H9 (cell line): ENCODE measurements around the gene PPP2R5E. TPM values are rescaled to one million over a fixed set of nuclear protein-coding genes. Genes with fewer than 3 reads are reported as not detected.

Source experiments
- DNase-seq: peaks from one replicate; pipeline ENCODE4 v3.0.0-alpha.2; 2017
- H2AFZ ChIP-seq: one replicate; pipeline ENCODE4 v1.6.1; 2013; ENCODE audit warnings: mild to moderate bottlenecking, low read length, control low read depth, moderate library complexity
- H2AK5ac ChIP-seq: 2 replicates; pipeline ENCODE4 v1.6.1; 2013; ENCODE audit warnings: low read length, control low read depth, mixed read lengths; ENCODE audit not compliant: insufficient read length
- H2BK120ac ChIP-seq: one replicate; pipeline ENCODE4 v1.6.1; 2013; ENCODE audit warnings: low read depth, mild to moderate bottlenecking, low read length, control low read depth, inconsistent platforms; ENCODE audit not compliant: poor library complexity, severe bottlenecking
- H2BK12ac ChIP-seq: 2 replicates; pipeline ENCODE4 v1.6.1; 2013; ENCODE audit warnings: low read length, control low read depth, mixed read lengths, low read depth; ENCODE audit not compliant: insufficient read length
- H2BK15ac ChIP-seq: 2 replicates; pipeline ENCODE4 v1.6.1; 2013; ENCODE audit warnings: low read depth, low read length, control low read depth
- H2BK20ac ChIP-seq: one replicate; pipeline ENCODE4 v1.6.1; 2013; ENCODE audit warnings: low read depth, mild to moderate bottlenecking, low read length, control low read depth, inconsistent platforms; ENCODE audit not compliant: poor library complexity, severe bottlenecking
- H2BK5ac ChIP-seq: 2 replicates; pipeline ENCODE4 v1.6.1; 2013; ENCODE audit warnings: low read length, control low read depth, mixed read lengths; ENCODE audit not compliant: insufficient read length
- H3K14ac ChIP-seq: 2 replicates; pipeline ENCODE4 v1.6.1; 2013; ENCODE audit warnings: low read length, control low read depth; ENCODE audit not compliant: insufficient read depth
- H3K18ac ChIP-seq: 2 replicates; pipeline ENCODE4 v1.6.1; 2013; ENCODE audit warnings: low read depth, mild to moderate bottlenecking, mixed read lengths, low read length, control low read depth; ENCODE audit not compliant: insufficient read length
- H3K23ac ChIP-seq: 2 replicates; pipeline ENCODE4 v1.6.1; 2013; ENCODE audit warnings: low read length, control low read depth, mixed read lengths, low read depth; ENCODE audit not compliant: insufficient read length
- H3K23me2 ChIP-seq: 2 replicates; pipeline ENCODE4 v1.6.1; 2013; ENCODE audit warnings: low read depth, mild to moderate bottlenecking, mixed read lengths, low read length, control low read depth; ENCODE audit not compliant: insufficient read length, poor library complexity, severe bottlenecking
- H3K27ac ChIP-seq: 2 replicates; pipeline ENCODE4 v1.5.1; 2013; ENCODE audit warnings: low read length, control low read depth, mixed read lengths, low read depth; ENCODE audit not compliant: insufficient read length
- H3K27me3 ChIP-seq: 2 replicates; pipeline ENCODE4 v1.6.1; 2013; ENCODE audit warnings: low read length, control low read depth, inconsistent platforms; ENCODE audit not compliant: insufficient read depth
- H3K4ac ChIP-seq: 2 replicates; pipeline ENCODE4 v1.6.1; 2013; ENCODE audit warnings: low read depth, mild to moderate bottlenecking, control low read depth, inconsistent platforms, low read length, moderate library complexity
- H3K4me1 ChIP-seq: 2 replicates; pipeline ENCODE4 v1.6.1; 2013; ENCODE audit warnings: low read length, control low read depth, inconsistent platforms; ENCODE audit not compliant: insufficient read depth
- H3K4me2 ChIP-seq: 2 replicates; pipeline ENCODE4 v1.6.1; 2013; ENCODE audit warnings: low read length, control low read depth, mixed read lengths; ENCODE audit not compliant: insufficient read length, insufficient read depth
- H3K56ac ChIP-seq: 2 replicates; pipeline ENCODE4 v1.6.1; 2013; ENCODE audit warnings: low read depth, mild to moderate bottlenecking, mixed read lengths, low read length, control low read depth; ENCODE audit not compliant: insufficient read length
- H3K79me1 ChIP-seq: 2 replicates; pipeline ENCODE4 v1.6.1; 2013; ENCODE audit warnings: low read depth, mild to moderate bottlenecking, moderate library complexity, low read length, control low read depth, inconsistent platforms; ENCODE audit not compliant: insufficient read depth, poor library complexity, severe bottlenecking
- H3K79me2 ChIP-seq: 2 replicates; pipeline ENCODE4 v1.6.1; 2013; ENCODE audit warnings: low read length, control low read depth, inconsistent platforms; ENCODE audit not compliant: insufficient read depth
- H3K9ac ChIP-seq: 2 replicates; pipeline ENCODE4 v1.6.1; 2013; ENCODE audit warnings: low read length, control low read depth, mixed read lengths; ENCODE audit not compliant: insufficient read length; ENCODE audit errors: extremely low read depth
- H3K9me3 ChIP-seq: one replicate; pipeline ENCODE4 v1.6.1; 2013; ENCODE audit warnings: low read depth, low read length, inconsistent platforms; ENCODE audit not compliant: control insufficient read depth
- H3T11ph ChIP-seq: one replicate; pipeline ENCODE4 v1.6.1; 2013; ENCODE audit warnings: mild to moderate bottlenecking, low read length, control low read depth, inconsistent platforms
- H4K20me1 ChIP-seq: one replicate; pipeline ENCODE4 v1.6.1; 2013; ENCODE audit not compliant: control insufficient read depth, insufficient read length, insufficient read depth
- H4K5ac ChIP-seq: 2 replicates; pipeline ENCODE4 v1.6.1; 2013; ENCODE audit warnings: low read depth, mild to moderate bottlenecking, mixed read lengths, low read length, control low read depth; ENCODE audit not compliant: insufficient read length
- H4K8ac ChIP-seq: replicated peaks from 2 replicates; pipeline ENCODE4 v1.6.1; 2013; ENCODE audit warnings: low read length, control low read depth, mixed read lengths, low read depth; ENCODE audit not compliant: insufficient read length
- H4K91ac ChIP-seq: 2 replicates; pipeline ENCODE4 v1.6.1; 2013; ENCODE audit warnings: low read depth, mild to moderate bottlenecking, moderate library complexity, mixed read lengths, low read length, control low read depth; ENCODE audit not compliant: insufficient read length
- H3K27ac Mint-ChIP-seq, 3 experiments: 2 replicates in 2 of 3; 3 replicates in 1 of 3; pipeline ENCODE4 v1.8.0; 2020 to 2021; ENCODE audit warnings: mixed read lengths in 3 of 3, mild to moderate bottlenecking in 1 of 3, moderate library complexity in 1 of 3
- H3K27me3 Mint-ChIP-seq: 2 replicates; pipeline ENCODE4 v1.8.0; 2021; ENCODE audit warnings: low read depth, mild to moderate bottlenecking, moderate library complexity, mixed read lengths
- H3K36me3 Mint-ChIP-seq, 3 experiments: 2 replicates in 2 of 3; 3 replicates in 1 of 3; pipeline ENCODE4 v1.8.0; 2020 to 2021; ENCODE audit warnings: low read depth in 3 of 3, mixed read lengths in 3 of 3; ENCODE audit not compliant: insufficient read depth in 1 of 3
- H3K4me1 Mint-ChIP-seq, 2 experiments: 2 replicates each; pipeline ENCODE4 v1.8.0; 2020; ENCODE audit warnings: mixed read lengths in 2 of 2
- H3K4me3 Mint-ChIP-seq, 2 experiments: 2 replicates in 1 of 2; 3 replicates in 1 of 2; pipeline ENCODE4 v1.8.0; 2020 to 2021; ENCODE audit warnings: mild to moderate bottlenecking in 2 of 2, mixed read lengths in 2 of 2, moderate library complexity in 1 of 2
- H3K9me3 Mint-ChIP-seq, 2 experiments: 2 replicates in 1 of 2; 3 replicates in 1 of 2; pipeline ENCODE4 v1.8.0; 2020; ENCODE audit warnings: mild to moderate bottlenecking in 2 of 2, mixed read lengths in 2 of 2, moderate library complexity in 1 of 2
- WGBS: extraction: QIAGEN DNeasy Blood & Tissue Kit; methylation state at CpG from one replicate; pipeline ENCODE4 v1.1.7; 2013; ENCODE audit warnings: missing lambda C conversion rate, low lambda C conversion rate, mixed read lengths; ENCODE audit not compliant: insufficient read length; ENCODE audit errors: extremely low coverage; 5-methylcytosine and 5-hydroxymethylcytosine counted together
- total RNA-seq: library from RNA; stranded (reverse); gene quantifications from 2 replicates; pipeline ENCODE4 v1.2.1, GENCODE V29; 2021
- TF ChIP-seq, protein P1 (sequence below): fragments of 200-600 bp; sonication (generic); conservative IDR thresholded peaks from 3 replicates; pipeline ENCODE4 v1.8.0; 2021; ENCODE audit warnings: antibody characterized with exemption, mild to moderate bottlenecking

PPP2R5E gene
- total RNA-seq, 1 experiment from 2014 or later, result 65.8 TPM

DNA sequence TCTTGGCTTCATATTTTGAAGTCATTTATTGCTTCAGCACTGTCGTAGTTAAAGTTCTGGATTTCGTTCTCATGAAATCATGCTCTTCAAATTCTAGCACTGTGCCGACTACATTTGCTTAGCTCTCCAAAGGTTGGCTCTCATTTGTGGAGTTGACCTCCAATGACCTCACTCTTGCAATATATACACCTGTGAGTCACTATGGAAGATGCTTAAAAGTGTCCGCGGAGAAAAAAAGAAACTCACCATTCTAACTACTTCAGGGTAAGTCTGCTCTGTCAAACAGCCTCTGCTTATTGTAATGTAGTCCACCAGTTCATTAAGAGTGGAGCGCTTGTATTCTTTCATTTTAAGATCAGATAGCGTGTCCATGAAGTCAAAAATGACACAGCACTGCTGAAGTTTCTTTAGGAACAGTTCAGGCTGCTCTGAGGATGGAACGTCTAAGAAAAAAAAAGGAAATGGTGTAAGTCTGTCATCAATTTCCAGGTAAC is 89.7 kb downstream of the PPP2R5E start:
- Histone ChIP-seq H3K23ac (no peak overlapping the region), H3T11ph (no peak overlapping the region), H3K4ac (no peak overlapping the region), H2BK15ac (no peak overlapping the region), H4K20me1 (no peaks in the 10 kb centered on the region), H3K27me3 (no peaks in the 10 kb centered on the region), H3K27ac (no peak overlapping the region), H2AK5ac (no peak overlapping the region), H3K18ac (no peak overlapping the region), H4K8ac (no peak overlapping the region), H3K4me2 (no peak overlapping the region), H3K9ac (no peak overlapping the region), H4K91ac (no peak overlapping the region), H2BK20ac (no peak overlapping the region), H3K79me1 (peaks cover 5% of the 10 kb centered on the region), H2BK5ac (no peak overlapping the region), H3K23me2 (no peaks in the 10 kb centered on the region), H3K79me2 (peaks cover 4% of the 10 kb centered on the region; the same call in 1 of the 2 replicates), H2AFZ (no peak overlapping the region), H3K9me3 (no peaks in the 10 kb centered on the region), H3K14ac (no peak overlapping the region), H3K56ac (no peak overlapping the region), H4K5ac (no peak overlapping the region), H2BK120ac (no peak overlapping the region), H2BK12ac (no peak overlapping the region), H3K4me1 (no peaks in the 10 kb centered on the region)
- no peaks in the 10 kb centered on the region for H3K27me3 Mint-ChIP-seq
- no peak for DNase-seq
- H3K4me3 Mint-ChIP-seq, result no peak overlapping the region
- WGBS, result no CpG with 5 or more reads among the region's 8 CpGs
- H3K4me1 Mint-ChIP-seq, result peaks cover 6 to 8% of the 10 kb centered on the region in 2 experiments
- no peak overlapping the region for H3K27ac Mint-ChIP-seq
- H3K36me3 Mint-ChIP-seq, result peaks cover 4 to 16% (median 15%) of the 10 kb centered on the region in 3 experiments; a peak in 4 of 7 replicates
- H3K9me3 Mint-ChIP-seq, result no peaks in the 10 kb centered on the region
- TF ChIP-seq, protein P1, sequence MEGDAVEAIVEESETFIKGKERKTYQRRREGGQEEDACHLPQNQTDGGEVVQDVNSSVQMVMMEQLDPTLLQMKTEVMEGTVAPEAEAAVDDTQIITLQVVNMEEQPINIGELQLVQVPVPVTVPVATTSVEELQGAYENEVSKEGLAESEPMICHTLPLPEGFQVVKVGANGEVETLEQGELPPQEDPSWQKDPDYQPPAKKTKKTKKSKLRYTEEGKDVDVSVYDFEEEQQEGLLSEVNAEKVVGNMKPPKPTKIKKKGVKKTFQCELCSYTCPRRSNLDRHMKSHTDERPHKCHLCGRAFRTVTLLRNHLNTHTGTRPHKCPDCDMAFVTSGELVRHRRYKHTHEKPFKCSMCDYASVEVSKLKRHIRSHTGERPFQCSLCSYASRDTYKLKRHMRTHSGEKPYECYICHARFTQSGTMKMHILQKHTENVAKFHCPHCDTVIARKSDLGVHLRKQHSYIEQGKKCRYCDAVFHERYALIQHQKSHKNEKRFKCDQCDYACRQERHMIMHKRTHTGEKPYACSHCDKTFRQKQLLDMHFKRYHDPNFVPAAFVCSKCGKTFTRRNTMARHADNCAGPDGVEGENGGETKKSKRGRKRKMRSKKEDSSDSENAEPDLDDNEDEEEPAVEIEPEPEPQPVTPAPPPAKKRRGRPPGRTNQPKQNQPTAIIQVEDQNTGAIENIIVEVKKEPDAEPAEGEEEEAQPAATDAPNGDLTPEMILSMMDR, result no peak
